Endothelial cell of umbilical vein (primary cell): ENCODE data around the gene COMMD9. TPM values are rescaled to one million over a fixed set of nuclear protein-coding genes. Genes with fewer than 3 reads are reported as not detected.

Source experiments
- BruUV-seq: library from RNA; stranded (reverse); fragments of 400-500 nt; replicated peaks from 2 replicates; lab custom pipeline; 2021; lab: Mats Ljungman, UMichigan
- CTCF ChIA-PET: fragments of 300-600, 350-600 bp; sonication (Branson Sonifier 250); formaldehyde crosslinking; loops from one replicate; lab custom pipeline; 2021; ENCODE audit warnings: antibody characterized with exemption, inconsistent platforms; lab: Charles Lee
- POLR2A ChIA-PET: fragments of 300-600, 350-600 bp; sonication (Branson Sonifier 250); formaldehyde crosslinking; loops from one replicate; lab custom pipeline; 2021; ENCODE audit warnings: antibody characterized with exemption, inconsistent platforms; lab: Charles Lee
- DNase-seq: peaks from one replicate; pipeline ENCODE4 v3.0.0-alpha.2; 2011; ENCODE audit warnings: low read depth, low spot score
- FAIRE-seq: peaks from 2 replicates; lab custom pipeline; 2011; peaks lifted over from hg19 to GRCh38; lab: Jason Lieb, UNC
- H2AFZ ChIP-seq: 2 replicates; pipeline ENCODE4 v1.6.0; 2012; ENCODE audit warnings: low read depth, low read length, control low read depth, inconsistent platforms
- H3K27ac ChIP-seq: 2 replicates; pipeline ENCODE4 v1.5.1; 2011; ENCODE audit warnings: low read depth, mild to moderate bottlenecking, control low read depth, low read length, moderate library complexity; ENCODE audit not compliant: insufficient read depth
- H3K27me3 ChIP-seq, 2 experiments: 2 replicates each; pipeline versions ENCODE4 v1.6.0 to v1.6.1; 2011; ENCODE audit warnings: low read length in 2 of 2, mixed read lengths in 1 of 2; ENCODE audit not compliant: control insufficient read depth in 2 of 2, insufficient read depth in 2 of 2
- H3K36me3 ChIP-seq, 2 experiments: 2 replicates in 1 of 2; 3 replicates in 1 of 2; pipeline ENCODE4 v1.5.1; 2011; ENCODE audit warnings: low read length in 2 of 2, mild to moderate bottlenecking in 1 of 2, moderate library complexity in 1 of 2; ENCODE audit not compliant: control insufficient read depth in 2 of 2, insufficient read depth in 2 of 2; ENCODE audit errors: extremely low read depth in 1 of 2
- H3K4me1 ChIP-seq: 3 replicates; pipeline ENCODE4 v1.5.1; 2011; ENCODE audit warnings: mild to moderate bottlenecking, low read length; ENCODE audit not compliant: control insufficient read depth, insufficient read depth; ENCODE audit errors: extremely low read depth
- H3K4me2 ChIP-seq: 2 replicates; pipeline ENCODE4 v1.6.1; 2011; ENCODE audit warnings: low read length, control low read depth, mixed read lengths; ENCODE audit not compliant: insufficient read depth
- H3K4me3 ChIP-seq, 3 experiments: fragments of 200-600 bp in 1 of 3; sonication (generic), shearing (Covaris generic) in 1 of 3; replicated peaks in 1 of 3; 2 replicates each; pipeline ENCODE4 v1.5.1; 2011 to 2016; ENCODE audit warnings: control low read depth in 3 of 3, low read length in 3 of 3, mild to moderate bottlenecking in 2 of 3, inconsistent platforms in 1 of 3, low read depth in 1 of 3, moderate library complexity in 1 of 3; ENCODE audit not compliant: insufficient read depth in 1 of 3
- H3K79me2 ChIP-seq: 2 replicates; pipeline ENCODE4 v1.6.0; 2012; ENCODE audit warnings: low read length, inconsistent platforms; ENCODE audit not compliant: control insufficient read depth, insufficient read depth
- H3K9ac ChIP-seq: replicated peaks from 2 replicates; pipeline ENCODE3; 2011; ENCODE audit warnings: low read length, control low read depth; ENCODE audit not compliant: insufficient read depth; ENCODE audit errors: extremely low read depth
- H3K9me1 ChIP-seq: replicated peaks from 3 replicates; pipeline ENCODE4 v1.6.0; 2011; ENCODE audit warnings: mild to moderate bottlenecking, low read length; ENCODE audit not compliant: control insufficient read depth, insufficient read depth; ENCODE audit errors: extremely low read depth
- H3K9me3 ChIP-seq: replicated peaks from 2 replicates; pipeline ENCODE4 v1.5.1; 2012; ENCODE audit warnings: low read length, inconsistent platforms; ENCODE audit not compliant: control insufficient read depth, insufficient read depth
- H4K20me1 ChIP-seq: replicated peaks from 2 replicates; pipeline ENCODE3; 2011; ENCODE audit warnings: mild to moderate bottlenecking, low read length; ENCODE audit not compliant: control insufficient read depth, insufficient read depth; ENCODE audit errors: extremely low read depth
- EZH2 ChIP-seq: IDR thresholded peaks from 2 replicates; pipeline ENCODE4 v1.6.1; 2012; ENCODE audit warnings: borderline replicate concordance, low read depth, mild to moderate bottlenecking, moderate library complexity, low read length, inconsistent platforms; ENCODE audit not compliant: severe bottlenecking
- FOS ChIP-seq: IDR thresholded peaks from 2 replicates; pipeline ENCODE4 v1.6.1; 2011; ENCODE audit warnings: mild to moderate bottlenecking, low read length, moderate library complexity, borderline replicate concordance; ENCODE audit not compliant: insufficient read depth
- GATA2 ChIP-seq: IDR thresholded peaks from 2 replicates; pipeline ENCODE4 v1.7.0; 2011; ENCODE audit warnings: low read depth, mild to moderate bottlenecking, moderate library complexity, mixed read lengths, low read length; ENCODE audit not compliant: insufficient read length, insufficient read depth
- POLR2AphosphoS5 ChIP-seq: IDR thresholded peaks from 2 replicates; pipeline ENCODE4 v1.6.1; 2012; ENCODE audit warnings: low read depth, mild to moderate bottlenecking, control low read depth, low read length, moderate library complexity; ENCODE audit not compliant: insufficient read depth
- dilution Hi-C: fragments of 300-500 bp; cut with MboI; formaldehyde crosslinking; loops from one replicate; pipeline ENCODE4 v1.15.0; 2019; ENCODE audit warnings: low sequenced_read_pairs; ENCODE audit not compliant: extremely low pct_ligation_motif_present
- intact Hi-C: fragments of 100-400 bp; cut with micrococcal nuclease; formaldehyde crosslinking; loops from one replicate; pipeline ENCODE4 v1.10.0; 2022
- polyA plus RNA-seq, 4 experiments: library from polyadenylated mRNA; depleted of rRNA in 3 of 4; stranded (reverse) in 3 of 4; unstranded in 1 of 4; fragments of >200 nt; gene quantifications; 2 replicates each; pipeline versions ENCODE4 v1.2.1 to v1.2.3, GENCODE V29; 2011 to 2012; ENCODE audit warnings: missing spikeins in 1 of 4
- total RNA-seq: library from RNA; stranded (reverse); gene quantifications from 2 replicates; pipeline ENCODE4 v1.2.3, GENCODE V29; 2021
- TF ChIP-seq, protein P1 (sequence below), 2 donors: IDR thresholded peaks; 1 replicate in 1 of 2; 2 replicates in 1 of 2; pipeline ENCODE4 v1.5.1; 2011; ENCODE audit warnings: low read length in 2 of 2, mild to moderate bottlenecking in 2 of 2, moderate library complexity in 2 of 2, control low read depth in 1 of 2, inconsistent platforms in 1 of 2, low read depth in 1 of 2; ENCODE audit not compliant: insufficient read depth in 1 of 2; ENCODE audit errors: extremely low read depth in 1 of 2
- TF ChIP-seq, protein P2 (sequence below): IDR thresholded peaks from 2 replicates; pipeline ENCODE4 v1.6.1; 2011; ENCODE audit not compliant: insufficient read depth, insufficient read length

Gene COMMD9
- total and polyA plus RNA-seq, 2 donors (not counting 3 experiments of a cell fraction or from before 2014, with no cell fraction given) = 65.1 to 78.9 TPM

DNA sequence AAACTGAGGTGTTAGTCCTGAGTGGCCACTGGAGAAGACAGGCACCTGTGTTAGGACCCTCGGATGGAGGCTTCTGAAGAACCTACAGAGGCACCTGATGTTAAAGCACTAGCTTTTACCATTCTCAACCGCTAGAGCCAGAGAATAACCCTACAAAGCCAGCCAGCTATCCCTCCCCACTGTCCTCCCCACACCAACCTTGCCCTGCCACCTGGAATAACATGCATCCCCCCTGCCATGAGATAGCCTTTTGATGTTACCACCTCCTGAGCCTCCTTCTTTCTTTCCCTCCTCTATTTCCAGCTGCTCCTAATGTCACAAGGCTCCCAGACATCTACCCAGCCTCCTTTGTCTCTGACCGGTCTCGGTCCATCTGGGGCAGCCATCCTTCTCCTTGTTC, 28.1 kb downstream of the COMMD9 start:
- no peak for DNase-seq
- Histone ChIP-seq H3K4me2 (no peak overlapping the region), H3K4me1 (no peaks in the 10 kb centered on the region), H3K9ac (no peak overlapping the region), H2AFZ (no peak overlapping the region), H3K79me2 (no peaks in the 10 kb centered on the region), H3K27me3 (peaks cover 0 to 5% of the 10 kb centered on the region in 2 experiments), H4K20me1 (no peaks in the 10 kb centered on the region), H3K36me3 (no peaks in the 10 kb centered on the region), H3K27ac (no peak overlapping the region), H3K4me3 (no peak overlapping the region), H3K9me1 (no peaks in the 10 kb centered on the region), H3K9me3 (no peaks in the 10 kb centered on the region)
- POLR2A ChIA-PET = no interaction called here
- intact Hi-C loops (loop anchor here (10.0 kb wide), 1 partner anchor 1336 kb away; no protein-coding TSS in a partner anchor), dilution Hi-C loops (loop anchor here (25.0 kb wide), 2 partner anchors 449 to 649 kb away; partner anchors contain the start of gene FJX1)
- FAIRE-seq = no peak
- no TSS peak for BruUV-seq
- CTCF ChIA-PET = interaction anchor here (0.6 to 6.9 kb wide), 6 partner anchors 129 to 645 kb away, joined by 3 to 266 read pairs (median 4); no protein-coding TSS in a partner anchor
- TF ChIP-seq, protein P1, sequence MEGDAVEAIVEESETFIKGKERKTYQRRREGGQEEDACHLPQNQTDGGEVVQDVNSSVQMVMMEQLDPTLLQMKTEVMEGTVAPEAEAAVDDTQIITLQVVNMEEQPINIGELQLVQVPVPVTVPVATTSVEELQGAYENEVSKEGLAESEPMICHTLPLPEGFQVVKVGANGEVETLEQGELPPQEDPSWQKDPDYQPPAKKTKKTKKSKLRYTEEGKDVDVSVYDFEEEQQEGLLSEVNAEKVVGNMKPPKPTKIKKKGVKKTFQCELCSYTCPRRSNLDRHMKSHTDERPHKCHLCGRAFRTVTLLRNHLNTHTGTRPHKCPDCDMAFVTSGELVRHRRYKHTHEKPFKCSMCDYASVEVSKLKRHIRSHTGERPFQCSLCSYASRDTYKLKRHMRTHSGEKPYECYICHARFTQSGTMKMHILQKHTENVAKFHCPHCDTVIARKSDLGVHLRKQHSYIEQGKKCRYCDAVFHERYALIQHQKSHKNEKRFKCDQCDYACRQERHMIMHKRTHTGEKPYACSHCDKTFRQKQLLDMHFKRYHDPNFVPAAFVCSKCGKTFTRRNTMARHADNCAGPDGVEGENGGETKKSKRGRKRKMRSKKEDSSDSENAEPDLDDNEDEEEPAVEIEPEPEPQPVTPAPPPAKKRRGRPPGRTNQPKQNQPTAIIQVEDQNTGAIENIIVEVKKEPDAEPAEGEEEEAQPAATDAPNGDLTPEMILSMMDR (IDR thresholded peaks at IDR 0.05; ENCODE audit: extremely low read depth in 1 of 2, insufficient read depth in 1 of 2, low read depth in 1 of 2, low read length in 2 of 2) = no peak
- TF ChIP-seq, protein P2, sequence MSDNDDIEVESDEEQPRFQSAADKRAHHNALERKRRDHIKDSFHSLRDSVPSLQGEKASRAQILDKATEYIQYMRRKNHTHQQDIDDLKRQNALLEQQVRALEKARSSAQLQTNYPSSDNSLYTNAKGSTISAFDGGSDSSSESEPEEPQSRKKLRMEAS = no peak
- TF ChIP-seq FOS (no peak), POLR2AphosphoS5 (no peak), GATA2 (no peak), EZH2 (no peak)
